ENCODE results near the gene CYP26C1.

Gene CYP26C1

GRCh38 chr10:93063977-93064660, 3.5 kb downstream of the CYP26C1 start:
- no peak for DNase-seq (ENCODE audit: low read depth)

GRCh38 chr10:93064874-93065660, 4.5 kb downstream of the CYP26C1 start:
- DNase-seq (ENCODE audit: low read depth), result no peak

GRCh38 chr10:93065675-93066543, 5.3 kb downstream of the CYP26C1 start:
- no peak for DNase-seq (ENCODE audit: low read depth)

GRCh38 chr10:93066544-93066913, 5.9 kb downstream of the CYP26C1 start:
- no peak for DNase-seq (ENCODE audit: low read depth)

- no peak for DNase-seq (ENCODE audit: low read depth)
Observed at GRCh38 chr10:93067443-93068365, 7.1 kb downstream of the CYP26C1 start.

GRCh38 chr10:93068411-93069244, 8.0 kb downstream of the CYP26C1 start:
- no peak for DNase-seq (ENCODE audit: low read depth)

GRCh38 chr10:93069245-93069561, 8.6 kb downstream of the CYP26C1 start:
- DNase-seq (ENCODE audit: low read depth), result no peak

GRCh38 chr10:93070378-93071176, 10.0 kb downstream of the CYP26C1 start:
- no peak for DNase-seq (ENCODE audit: low read depth)

GRCh38 chr10:93071177-93071472, 10.5 kb downstream of the CYP26C1 start:
- no peak for DNase-seq (ENCODE audit: low read depth)

GRCh38 chr10:93071674-93072224, 11.2 kb downstream of the CYP26C1 start:
- DNase-seq (ENCODE audit: low read depth), result no peak

GRCh38 chr10:93072225-93072712, 11.7 kb downstream of the CYP26C1 start:
- no peak for DNase-seq (ENCODE audit: low read depth)

GRCh38 chr10:93072713-93073538, 12.3 kb downstream of the CYP26C1 start:
- no peak for DNase-seq (ENCODE audit: low read depth)

- DNase-seq (ENCODE audit: low read depth), result no peak
Observed at GRCh38 chr10:93073539-93074146, 13.0 kb downstream of the CYP26C1 start, which contains the start of gene CYP26A1. Gene CYP26A1 (plus strand): TSS chr10:93073893. CDS start chr10:93073935, 42 bp downstream.

GRCh38 chr10:93074147-93074596, 13.6 kb downstream of the CYP26C1 start:
- DNase-seq (ENCODE audit: low read depth), result no peak

- no peak for DNase-seq (ENCODE audit: low read depth)
Observed at GRCh38 chr10:93074597-93075368, 14.2 kb downstream of the CYP26C1 start.

GRCh38 chr10:93075369-93076221, 15.0 kb downstream of the CYP26C1 start:
- DNase-seq (ENCODE audit: low read depth), result no peak
